Chondrocyte (in vitro differentiated cells): ENCODE measurements around the gene NSUN7. TPM values are rescaled to one million over a fixed set of nuclear protein-coding genes. Genes with fewer than 3 reads are reported as not detected.

Experiments used
- DNase-seq: peaks from one replicate; pipeline ENCODE4 v3.0.0; 2021; ENCODE audit warnings: mixed read lengths, low spot score
- H3K27ac Mint-ChIP-seq: one replicate; pipeline ENCODE4 v1.8.0; 2021; ENCODE audit warnings: mild to moderate bottlenecking, moderate library complexity, mixed read lengths; ENCODE audit not compliant: unreplicated experiment
- H3K27me3 Mint-ChIP-seq: 2 replicates; pipeline ENCODE4 v1.8.0; 2021; ENCODE audit warnings: low read depth, mixed read lengths
- H3K36me3 Mint-ChIP-seq: 2 replicates; pipeline ENCODE4 v1.8.0; 2021; ENCODE audit warnings: low read depth, mixed read lengths
- H3K4me1 Mint-ChIP-seq: 2 replicates; pipeline ENCODE4 v1.8.0; 2021; ENCODE audit warnings: low read depth, mild to moderate bottlenecking, mixed read lengths
- H3K4me3 Mint-ChIP-seq: one replicate; pipeline ENCODE4 v1.8.0; 2021; ENCODE audit warnings: mild to moderate bottlenecking, moderate library complexity, mixed read lengths; ENCODE audit not compliant: unreplicated experiment
- H3K9me3 Mint-ChIP-seq: 2 replicates; pipeline ENCODE4 v1.8.0; 2021; ENCODE audit warnings: low read depth, mixed read lengths
- total RNA-seq: library from RNA; stranded (reverse); gene quantifications from 3 replicates; pipeline ENCODE4 v1.2.1, GENCODE V29; 2021
- TF ChIP-seq, protein P1 (sequence below): fragments of 200-600 bp; sonication (generic); IDR thresholded peaks from 2 replicates; pipeline ENCODE4 v1.5.0; 2021; ENCODE audit warnings: antibody characterized with exemption, mild to moderate bottlenecking, moderate library complexity

NSUN7 gene
- total RNA-seq, 1 donor from 2014 or later = 5.1 TPM

DNA sequence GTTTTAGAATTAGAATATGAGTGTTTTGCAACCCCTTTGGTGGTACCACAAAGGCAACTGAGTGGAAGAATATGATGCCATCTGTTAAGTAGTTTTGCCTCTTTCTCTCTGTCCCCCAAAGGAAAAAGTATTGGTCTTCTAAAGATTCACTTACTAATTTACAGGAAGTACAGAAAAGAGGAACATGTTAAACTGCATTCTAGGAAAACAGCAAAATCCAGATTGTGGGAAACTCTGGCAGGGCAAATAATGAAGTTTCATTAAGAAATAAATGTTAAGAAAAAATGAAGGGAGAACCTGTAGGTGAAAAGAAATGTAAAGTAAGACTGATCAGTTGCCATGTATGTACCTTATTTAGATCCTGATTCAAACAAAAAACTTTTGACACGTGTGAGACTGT lies 39.3 kb downstream of the NSUN7 start:
- TF ChIP-seq, protein P1, sequence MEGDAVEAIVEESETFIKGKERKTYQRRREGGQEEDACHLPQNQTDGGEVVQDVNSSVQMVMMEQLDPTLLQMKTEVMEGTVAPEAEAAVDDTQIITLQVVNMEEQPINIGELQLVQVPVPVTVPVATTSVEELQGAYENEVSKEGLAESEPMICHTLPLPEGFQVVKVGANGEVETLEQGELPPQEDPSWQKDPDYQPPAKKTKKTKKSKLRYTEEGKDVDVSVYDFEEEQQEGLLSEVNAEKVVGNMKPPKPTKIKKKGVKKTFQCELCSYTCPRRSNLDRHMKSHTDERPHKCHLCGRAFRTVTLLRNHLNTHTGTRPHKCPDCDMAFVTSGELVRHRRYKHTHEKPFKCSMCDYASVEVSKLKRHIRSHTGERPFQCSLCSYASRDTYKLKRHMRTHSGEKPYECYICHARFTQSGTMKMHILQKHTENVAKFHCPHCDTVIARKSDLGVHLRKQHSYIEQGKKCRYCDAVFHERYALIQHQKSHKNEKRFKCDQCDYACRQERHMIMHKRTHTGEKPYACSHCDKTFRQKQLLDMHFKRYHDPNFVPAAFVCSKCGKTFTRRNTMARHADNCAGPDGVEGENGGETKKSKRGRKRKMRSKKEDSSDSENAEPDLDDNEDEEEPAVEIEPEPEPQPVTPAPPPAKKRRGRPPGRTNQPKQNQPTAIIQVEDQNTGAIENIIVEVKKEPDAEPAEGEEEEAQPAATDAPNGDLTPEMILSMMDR = no peak
- no peak for DNase-seq
- peaks cover 4% of the 10 kb centered on the region for H3K9me3 Mint-ChIP-seq
- H3K4me1 Mint-ChIP-seq = peaks cover 4% of the 10 kb centered on the region
- H3K4me3 Mint-ChIP-seq = no peak overlapping the region
- H3K27ac Mint-ChIP-seq = no peak overlapping the region
- H3K36me3 Mint-ChIP-seq = no peaks in the 10 kb centered on the region
- H3K27me3 Mint-ChIP-seq = no peaks in the 10 kb centered on the region

DNA sequence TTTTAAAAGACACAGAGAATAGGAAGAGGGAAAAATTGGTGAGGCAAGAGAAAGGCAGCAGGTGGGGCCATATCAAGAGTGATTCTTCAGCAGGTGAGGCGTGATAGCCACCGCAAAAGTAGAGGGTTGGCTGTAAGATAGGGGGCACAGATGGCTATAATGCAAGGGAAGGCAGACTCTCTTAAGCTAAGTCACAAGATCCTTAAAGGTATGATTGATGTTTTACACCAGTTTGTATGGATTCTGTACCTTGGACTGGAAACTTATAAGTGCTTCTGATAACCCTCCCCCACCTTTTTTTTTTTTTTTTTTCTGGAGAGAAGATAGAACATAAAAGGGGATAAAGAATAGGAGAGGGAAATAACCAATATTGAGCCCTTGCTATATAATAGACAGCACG lies 40.0 kb downstream of the NSUN7 start:
- Mint-ChIP-seq H3K27ac (no peak overlapping the region), H3K4me1 (peaks cover 4% of the 10 kb centered on the region), H3K36me3 (no peaks in the 10 kb centered on the region), H3K27me3 (no peaks in the 10 kb centered on the region), H3K9me3 (no peaks in the 10 kb centered on the region), H3K4me3 (no peak overlapping the region)
- DNase-seq = no peak
- TF ChIP-seq, protein P1 = no peak

DNA sequence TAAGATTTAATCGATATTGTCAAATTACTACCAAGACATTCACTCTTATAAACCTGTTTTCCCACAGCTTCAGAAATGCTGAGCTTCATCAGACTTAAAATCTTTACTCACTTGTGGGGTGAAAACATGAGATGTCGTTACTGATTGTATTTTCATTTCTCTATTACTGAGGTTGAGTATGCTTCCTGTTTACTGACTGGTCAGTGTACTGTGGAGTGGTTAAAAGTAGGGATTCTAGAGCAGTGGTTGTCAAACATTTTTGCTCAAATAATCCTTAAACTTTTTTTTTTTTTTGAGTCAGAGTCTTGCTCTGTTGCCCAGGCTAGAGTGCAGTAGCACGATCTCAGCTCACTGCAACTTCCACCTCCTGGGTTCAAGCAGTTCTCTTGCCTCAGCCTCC lies 50.3 kb downstream of the NSUN7 start:
- Mint-ChIP-seq H3K27ac (no peak overlapping the region), H3K9me3 (no peaks in the 10 kb centered on the region), H3K27me3 (no peaks in the 10 kb centered on the region), H3K36me3 (no peaks in the 10 kb centered on the region), H3K4me3 (no peak overlapping the region), H3K4me1 (no peaks in the 10 kb centered on the region)
- TF ChIP-seq, protein P1 = no peak
- no peak for DNase-seq

DNA sequence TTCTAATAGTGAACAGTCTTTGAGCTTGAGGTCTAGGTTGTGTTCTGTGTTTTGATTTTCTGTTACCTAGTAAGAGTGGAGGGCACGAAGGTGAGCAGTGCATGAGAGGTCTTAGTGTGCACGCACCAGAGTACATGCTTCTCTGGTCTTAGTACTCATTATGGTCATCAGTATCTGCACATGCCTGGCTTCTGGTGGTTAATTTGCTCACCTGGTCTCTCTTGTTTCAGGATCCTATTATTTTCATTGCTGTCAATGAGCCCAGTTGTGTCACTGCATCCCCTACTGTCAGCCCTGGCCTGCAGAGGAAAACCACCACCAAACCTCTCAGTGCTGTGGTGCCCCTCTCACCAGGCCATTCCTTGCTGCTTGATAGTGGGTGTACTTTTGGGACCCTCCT lies 54.8 kb downstream of the NSUN7 start:
- peaks cover 10% of the 10 kb centered on the region for H3K36me3 Mint-ChIP-seq
- H3K27ac Mint-ChIP-seq = no peak overlapping the region
- no peaks in the 10 kb centered on the region for H3K27me3 Mint-ChIP-seq
- TF ChIP-seq, protein P1 = no peak
- no peaks in the 10 kb centered on the region for H3K9me3 Mint-ChIP-seq
- no peak overlapping the region for H3K4me3 Mint-ChIP-seq
- H3K4me1 Mint-ChIP-seq = no peaks in the 10 kb centered on the region
- no peak for DNase-seq

DNA sequence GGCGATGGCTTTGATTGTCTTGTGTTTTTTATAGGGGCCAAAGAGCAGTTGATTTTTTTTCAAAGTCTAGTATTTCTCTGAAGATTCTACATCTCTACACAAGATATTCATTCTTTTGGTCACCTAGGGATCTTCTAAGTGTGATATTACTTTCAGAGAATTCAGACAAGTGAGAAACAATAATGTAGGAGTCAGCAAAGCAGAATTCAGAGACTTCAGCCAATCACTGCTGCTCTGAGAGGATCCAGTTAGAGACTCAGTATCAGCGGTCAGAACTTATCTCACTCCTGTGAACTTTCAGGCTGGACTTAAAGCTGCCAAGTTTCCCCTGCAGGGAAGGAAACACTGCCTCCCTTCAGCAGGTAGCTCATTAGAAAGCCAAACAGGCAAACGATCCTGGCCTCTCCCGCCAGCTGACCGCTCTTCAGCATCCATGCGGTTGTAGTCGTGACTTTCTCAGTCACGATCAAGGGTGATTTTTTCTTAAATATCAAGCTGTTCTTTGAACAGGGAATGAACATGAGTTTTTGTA lies 59.2 kb downstream of the NSUN7 start:
- Mint-ChIP-seq H3K27me3 (no peaks in the 10 kb centered on the region), H3K36me3 (peaks cover 15% of the 10 kb centered on the region), H3K4me1 (no peaks in the 10 kb centered on the region), H3K9me3 (no peaks in the 10 kb centered on the region), H3K4me3 (no peak overlapping the region), H3K27ac (no peak overlapping the region)
- TF ChIP-seq, protein P1 = no peak
- DNase-seq = no peak
